ENCODE measurements around the gene AKAP5. TPM values are rescaled to one million over a fixed set of nuclear protein-coding genes. Genes with fewer than 3 reads are reported as not detected.

AKAP5 gene
- total and polyA plus RNA-seq, 4 donors = 0.15 to 1.8 (median 1.2) TPM

GRCh38 chr14:64447876-64448670 is 17.2 kb upstream of the AKAP5 start:
- no peak for TF ChIP-seq CTCF (IDR thresholded peaks at IDR 0.05; ENCODE audit: control extremely low read depth, extremely low read depth)
- H3K27me3 ChIP-seq (ENCODE audit: control insufficient read depth in 3 of 3, insufficient read depth in 3 of 3, low read length in 2 of 3) = no peaks in the 10 kb centered on the region
- no peak overlapping the region for H3K27ac ChIP-seq (ENCODE audit: low read depth in 1 of 2, low read length in 1 of 2)
- WGBS, 2 donors = 84 to 91% methylated on average over 5 of the region's 5 CpGs
- H3K4me1 ChIP-seq (ENCODE audit: control insufficient read depth in 5 of 5, insufficient read depth in 5 of 5, low read length in 5 of 5) = peaks cover 0 to 16% (median 0%) of the 10 kb centered on the region in 5 donors
- DNase-seq (peak; percentile 34 to 66 (median 60)), ATAC-seq (ENCODE audit: insufficient read depth, low FRiP score) (no peak)
- H3K36me3 ChIP-seq (ENCODE audit: control insufficient read depth in 4 of 4, insufficient read depth in 4 of 4, low read length in 4 of 4) = peaks cover 22 to 34% (median 24%) of the 10 kb centered on the region in 4 donors
- H3K9me3 ChIP-seq (ENCODE audit: control insufficient read depth in 4 of 4, insufficient read depth in 3 of 4, low read length in 3 of 4) = no peaks in the 10 kb centered on the region
- no peak overlapping the region for H3K9ac ChIP-seq (ENCODE audit: insufficient read depth in 1 of 2, low read length in 2 of 2)
- no peak overlapping the region for H3K4me3 ChIP-seq

GRCh38 chr14:64450255-64450654 is 15.0 kb upstream of the AKAP5 start:
- peaks cover 22 to 37% (median 26%) of the 10 kb centered on the region in 4 donors for H3K36me3 ChIP-seq (ENCODE audit: control insufficient read depth in 4 of 4, insufficient read depth in 4 of 4, low read length in 4 of 4)
- WGBS, 2 donors = 78 to 87% methylated on average over 2 of the region's 2 CpGs
- no peak for ATAC-seq (ENCODE audit: insufficient read depth, low FRiP score)

GRCh38 chr14:64454671-64455070 is 10.6 kb upstream of the AKAP5 start:
- Histone ChIP-seq H3K36me3 (ENCODE audit: control insufficient read depth in 4 of 4, insufficient read depth in 4 of 4, low read length in 4 of 4) (peaks cover 17 to 35% (median 26%) of the 10 kb centered on the region in 4 donors), H3K4me1 (ENCODE audit: control insufficient read depth in 5 of 5, insufficient read depth in 5 of 5, low read length in 5 of 5) (no peaks in the 10 kb centered on the region), H3K27ac (ENCODE audit: low read depth in 1 of 2, low read length in 1 of 2) (no peak overlapping the region), H3K27me3 (ENCODE audit: control insufficient read depth in 3 of 3, insufficient read depth in 3 of 3, low read length in 2 of 3) (no peaks in the 10 kb centered on the region), H3K9ac (ENCODE audit: insufficient read depth in 1 of 2, low read length in 2 of 2) (no peak overlapping the region), H3K9me3 (ENCODE audit: control insufficient read depth in 4 of 4, insufficient read depth in 3 of 4, low read length in 3 of 4) (no peaks in the 10 kb centered on the region), H3K4me3 (no peak overlapping the region)
- no peak for TF ChIP-seq CTCF (IDR thresholded peaks at IDR 0.05; ENCODE audit: control extremely low read depth, extremely low read depth)
- ATAC-seq (ENCODE audit: insufficient read depth, low FRiP score) (no peak), DNase-seq (no peak)
- whole genome bisulfite sequencing, 2 donors = 97 to 100% methylated on average over 10 of the region's 10 CpGs

More at GRCh38 chr14:64450255-64450654, 15.0 kb upstream of the AKAP5 start:
- no peak for TF ChIP-seq CTCF (IDR thresholded peaks at IDR 0.05; ENCODE audit: control extremely low read depth, extremely low read depth)
- no peaks in the 10 kb centered on the region for H3K9me3 ChIP-seq (ENCODE audit: control insufficient read depth in 4 of 4, insufficient read depth in 3 of 4, low read length in 3 of 4)
- no peak for DNase-seq
- no peak overlapping the region for H3K27ac ChIP-seq (ENCODE audit: low read depth in 1 of 2, low read length in 1 of 2)
- H3K4me3 ChIP-seq = no peak overlapping the region
- no peak overlapping the region for H3K9ac ChIP-seq (ENCODE audit: insufficient read depth in 1 of 2, low read length in 2 of 2)
- peaks cover 0 to 16% (median 0%) of the 10 kb centered on the region in 5 donors for H3K4me1 ChIP-seq (ENCODE audit: control insufficient read depth in 5 of 5, insufficient read depth in 5 of 5, low read length in 5 of 5)
- no peaks in the 10 kb centered on the region for H3K27me3 ChIP-seq (ENCODE audit: control insufficient read depth in 3 of 3, insufficient read depth in 3 of 3, low read length in 2 of 3)
